Subcutaneous adipose tissue (tissue), 4 donors: ENCODE results near the gene ZSWIM1. TPM values are rescaled to one million over a fixed set of nuclear protein-coding genes. Genes with fewer than 3 reads are reported as not detected.

Source experiments
- CTCF ChIP-seq: fragments of 450-650 bp; IDR thresholded peaks from one replicate; pipeline ENCODE4 v1.5.1; 2016; ENCODE audit warnings: low read depth, mild to moderate bottlenecking, control low read depth, antibody characterized with exemption, moderate library complexity
- total RNA-seq, 4 donors: library from RNA; depleted of rRNA; stranded (reverse); fragments of >200 nt; gene quantifications; one replicate each; pipeline ENCODE4 v1.1.0, GENCODE V29; 2016

ZSWIM1 gene
- total RNA-seq, 4 donors from 2014 or later: 5.9 to 7.0 (median 6.7) TPM

- no peak for TF ChIP-seq CTCF
Observed at GRCh38 chr20:45911486-45912343, 30.7 kb downstream of the ZSWIM1 start, which contains the start of gene PLTP. TSS of gene PLTP (minus strand) at chr20:45912155. CDS start at chr20:45911452, 703 bp downstream.

- no peak for TF ChIP-seq CTCF
Observed at GRCh38 chr20:45912344-45912682, 31.3 kb downstream of the ZSWIM1 start.

- TF ChIP-seq CTCF: no peak
Observed at GRCh38 chr20:45913116-45913515, 32.1 kb downstream of the ZSWIM1 start.

GRCh38 chr20:45917790-45918141, 36.7 kb downstream of the ZSWIM1 start:
- no peak for TF ChIP-seq CTCF

- TF ChIP-seq CTCF: no peak
Observed at GRCh38 chr20:45918182-45918737, 37.2 kb downstream of the ZSWIM1 start.

- no peak for TF ChIP-seq CTCF
Observed at GRCh38 chr20:45918779-45919537, 37.9 kb downstream of the ZSWIM1 start.
